SH-SY5Y (cell line): ENCODE results near the gene ZSCAN30.

Experiments
- GATA2 ChIP-seq: IDR thresholded peaks from 2 replicates; pipeline ENCODE4 v1.6.1; 2011; ENCODE audit warnings: mild to moderate bottlenecking, low read depth, low read length
- GATA3 ChIP-seq: IDR thresholded peaks from 2 replicates; pipeline ENCODE4 v1.6.1; 2011; ENCODE audit warnings: low read depth, mild to moderate bottlenecking, low read length, moderate library complexity

ZSCAN30 gene

GRCh38 chr18:35256947-35257346, 33.1 kb downstream of the ZSCAN30 start:
- no peak for TF ChIP-seq GATA3
- no peak for TF ChIP-seq GATA2

DNA sequence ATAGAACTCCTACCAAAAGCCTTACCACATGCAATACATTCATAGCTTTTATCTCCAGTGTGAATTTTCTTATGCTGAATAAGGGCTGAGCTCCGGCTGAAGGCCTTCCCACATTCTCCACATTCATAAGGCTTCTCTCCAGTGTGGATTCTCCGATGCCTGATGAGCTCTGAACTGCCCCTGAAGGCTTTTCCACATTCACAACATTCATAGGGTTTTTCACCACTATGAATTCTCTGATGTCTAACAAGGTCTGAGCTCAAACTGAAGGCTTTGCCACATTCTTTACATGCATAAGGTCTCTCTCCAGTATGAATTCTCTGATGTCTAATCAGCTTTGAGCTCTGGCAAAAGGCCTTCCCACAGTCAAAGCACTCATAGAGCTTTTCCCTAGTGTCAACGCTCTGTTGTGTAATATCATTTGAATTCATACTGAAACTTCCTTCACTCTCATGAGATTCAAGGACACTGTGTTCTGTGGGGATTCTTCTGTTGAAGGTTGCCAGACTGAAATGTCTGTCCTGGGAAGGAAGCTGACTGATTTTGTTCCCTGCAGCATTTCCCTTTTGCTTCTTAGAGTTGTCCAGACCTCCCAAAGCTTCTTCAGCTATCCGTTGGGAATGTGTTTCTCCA, 36.3 kb downstream of the ZSCAN30 start:
- TF ChIP-seq GATA3 = no peak
- TF ChIP-seq GATA2 = no peak

- TF ChIP-seq GATA3 (no peak), GATA2 (no peak)
Measured at GRCh38 chr18:35252466-35252865, 37.6 kb downstream of the ZSCAN30 start.

GRCh38 chr18:35248429-35248828, 41.6 kb downstream of the ZSCAN30 start:
- TF ChIP-seq GATA2 (no peak), GATA3 (no peak)

DNA sequence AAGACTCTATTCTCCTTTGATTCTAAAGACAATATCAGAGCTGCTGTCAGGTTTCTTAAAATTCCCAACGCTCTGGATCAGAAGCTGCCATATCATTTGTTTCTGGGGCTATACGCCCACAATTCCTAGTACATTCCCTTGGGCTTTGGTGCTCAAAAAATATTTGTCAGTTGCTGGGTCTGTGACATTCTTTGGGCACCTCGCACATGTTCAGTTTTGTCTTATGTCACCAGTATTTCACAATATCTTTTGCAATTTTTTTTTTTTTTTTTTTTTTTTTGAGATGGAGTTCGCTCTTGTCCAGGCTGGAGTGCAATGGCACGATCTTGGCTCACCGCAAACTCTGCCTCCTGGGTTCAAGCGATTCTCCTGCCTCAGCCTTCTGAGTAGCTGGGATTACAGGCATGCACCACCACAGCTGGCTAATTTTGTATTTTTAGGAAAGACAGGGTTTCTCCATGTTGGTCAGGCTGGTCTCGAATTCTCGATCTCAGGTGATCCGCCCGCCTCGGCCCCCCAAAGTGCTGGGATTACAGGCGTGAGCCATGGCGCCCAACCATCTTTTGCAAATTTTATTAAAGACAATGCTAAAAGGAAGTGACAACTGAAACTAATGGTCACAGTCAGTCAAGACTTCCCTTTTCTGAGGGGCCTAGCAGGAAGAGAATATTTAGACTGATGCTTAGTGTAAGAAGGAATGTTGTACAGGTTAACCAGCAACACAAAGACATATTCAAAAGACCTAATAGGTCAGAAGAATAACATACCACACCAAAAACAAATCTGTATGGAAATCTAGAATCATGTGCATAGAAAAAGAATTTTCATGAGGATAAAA, 42.4 kb downstream of the ZSCAN30 start:
- TF ChIP-seq GATA2 = no peak
- TF ChIP-seq GATA3 = no peak

- TF ChIP-seq GATA3 (no peak), GATA2 (no peak)
Measured at GRCh38 chr18:35246831-35247230, 43.2 kb downstream of the ZSCAN30 start.

GRCh38 chr18:35245719-35246317, 44.2 kb downstream of the ZSCAN30 start:
- no peak for TF ChIP-seq GATA3
- TF ChIP-seq GATA2 = no peak

DNA sequence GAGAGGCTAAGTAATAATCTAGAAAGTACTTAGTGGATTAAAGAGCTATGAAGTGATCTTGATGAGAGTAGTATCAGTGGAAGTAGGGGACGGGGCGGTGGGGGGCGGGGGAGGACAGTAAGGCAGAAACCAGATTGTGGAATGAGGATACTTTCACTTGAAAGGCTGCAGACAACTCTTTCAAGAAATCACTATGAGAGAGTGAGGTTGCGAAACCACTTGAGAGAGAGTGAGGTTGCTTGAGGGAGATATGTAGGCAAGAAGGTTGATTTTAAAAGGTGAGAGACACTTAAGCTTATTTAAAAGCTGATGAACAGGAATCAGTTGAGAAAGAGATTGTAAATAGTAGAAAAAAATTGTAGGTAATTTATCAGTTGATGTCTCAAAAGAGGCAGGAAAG, 45.4 kb downstream of the ZSCAN30 start:
- TF ChIP-seq GATA2 (no peak), GATA3 (no peak)

GRCh38 chr18:35242426-35242825, 47.6 kb downstream of the ZSCAN30 start:
- TF ChIP-seq GATA2 (no peak), GATA3 (no peak)

DNA sequence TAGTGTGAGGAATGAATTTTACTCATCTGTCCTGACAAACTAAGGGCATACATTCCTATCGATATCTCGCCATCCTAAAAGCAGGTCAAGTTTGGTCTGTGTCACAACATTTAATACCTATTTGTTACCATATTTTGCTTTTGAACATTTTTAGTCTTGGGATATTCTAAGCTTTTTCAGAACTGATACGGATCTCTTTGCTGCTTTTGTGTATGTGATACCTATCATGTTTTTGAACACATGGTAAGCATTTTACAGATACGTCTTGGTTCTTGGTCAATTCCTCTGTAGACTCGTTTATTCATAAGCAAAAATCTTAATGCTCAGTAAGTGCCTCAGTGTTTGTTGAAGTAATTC, 48.6 kb downstream of the ZSCAN30 start:
- TF ChIP-seq GATA3 (peak; percentile 64), GATA2 (no peak; the same call in 1 of the 2 replicates)

- TF ChIP-seq GATA3 (no peak), GATA2 (no peak)
Measured at GRCh38 chr18:35240664-35241447, 49.2 kb downstream of the ZSCAN30 start, which contains the start of gene ZNF397. TSS of gene ZNF397 (plus strand) at chr18:35241034. CDS start at chr18:35242471, 1,437 bp downstream.

GRCh38 chr18:35239314-35239713, 50.7 kb downstream of the ZSCAN30 start:
- TF ChIP-seq GATA2 (no peak), GATA3 (no peak)

DNA sequence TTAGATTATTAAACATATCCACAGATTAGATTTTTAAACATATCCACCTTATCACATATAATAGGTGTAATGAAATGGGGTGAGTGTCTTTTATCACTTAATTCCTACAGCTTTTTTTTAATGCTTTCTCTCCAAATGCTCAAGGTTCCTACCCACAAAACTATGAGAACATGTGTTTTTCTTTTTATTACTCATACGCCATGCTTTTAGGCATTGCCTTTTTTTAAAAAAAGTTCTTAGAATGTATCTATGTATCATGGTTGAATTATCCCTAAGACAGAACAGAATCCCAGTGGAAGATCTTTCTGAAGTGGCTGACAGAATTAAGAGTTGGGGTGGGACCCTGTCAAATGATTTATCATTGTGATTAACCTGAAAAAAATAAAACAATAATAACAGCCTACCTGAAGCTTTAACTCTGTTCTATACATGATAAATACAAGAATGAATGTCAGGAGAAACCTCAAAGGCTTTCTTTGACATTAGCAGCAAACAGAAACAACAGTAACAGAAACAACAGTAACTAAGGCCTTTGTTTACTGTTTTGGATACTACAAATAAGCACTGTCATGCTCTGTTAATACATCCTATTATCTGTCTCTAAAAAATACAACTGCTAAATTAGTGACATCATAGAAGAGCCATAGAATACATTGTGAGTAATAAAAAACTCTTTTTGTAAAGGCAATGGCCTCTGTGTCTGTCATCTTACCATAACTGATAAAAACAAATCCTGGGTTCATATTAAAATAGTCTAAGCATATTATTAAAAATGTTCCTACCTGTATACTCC, 53.3 kb downstream of the ZSCAN30 start:
- TF ChIP-seq GATA3 (no peak), GATA2 (no peak)
